K562 (cell line): ENCODE results near the gene GUK1. TPM values are rescaled to one million over a fixed set of nuclear protein-coding genes. Genes with fewer than 3 reads are reported as not detected.

ENCODE experiments used
- ARID4B ChIP-seq: sonication (generic); formaldehyde crosslinking; IDR thresholded peaks from 2 replicates; pipeline ENCODE4 v1.8.0; 2022; ENCODE audit warnings: mild to moderate bottlenecking, missing genetic modification reagents
- CBX1 ChIP-seq: sonication (generic); IDR thresholded peaks from 2 replicates; pipeline ENCODE4 v1.6.1; 2016; ENCODE audit warnings: antibody characterized with exemption, low read depth, mild to moderate bottlenecking
- CEBPG ChIP-seq, 3 experiments: fragments of 200-800 bp in 1 of 3; sonication (Bioruptor generic) in 1 of 3; sonication (generic) in 1 of 3; formaldehyde crosslinking in 1 of 3; IDR thresholded peaks in 2 of 3; conservative IDR thresholded peaks in 1 of 3; 2 replicates each; pipeline versions ENCODE4 v1.6.1 to v1.8.0; 2016 to 2022; ENCODE audit warnings: missing compliant biosample characterization in 2 of 3, missing genetic modification characterization in 2 of 3, mild to moderate bottlenecking in 1 of 3, missing genetic modification reagents in 1 of 3
- DACH1 ChIP-seq: fragments of 450-650 bp; IDR thresholded peaks from 2 replicates; pipeline ENCODE4 v1.6.1; 2018; ENCODE audit not compliant: partially characterized antibody
- E2F3 ChIP-seq: fragments of 250-450 bp; sonication (Bioruptor Pico); IDR thresholded peaks from 2 replicates; pipeline ENCODE4 v1.4.0; 2020; ENCODE audit warnings: mild to moderate bottlenecking
- ELF1 ChIP-seq: fragments of 200-800 bp; sonication (Bioruptor generic); IDR thresholded peaks from 2 replicates; pipeline ENCODE4 v1.6.1; 2016; ENCODE audit warnings: missing genetic modification characterization, missing compliant biosample characterization
- ELK3 ChIP-seq: fragments of 450-650 bp; formaldehyde crosslinking; IDR thresholded peaks from 2 replicates; pipeline ENCODE4 v1.4.0; 2020; ENCODE audit warnings: mild to moderate bottlenecking
- HMG20B ChIP-seq: fragments of 250-450 bp; sonication (Bioruptor Pico); IDR thresholded peaks from 2 replicates; pipeline ENCODE4 v1.5.0; 2021; ENCODE audit warnings: mild to moderate bottlenecking
- MAX ChIP-seq: sonication (generic); formaldehyde crosslinking; IDR thresholded peaks from 2 replicates; pipeline ENCODE4 v1.9.0; 2022; ENCODE audit warnings: mild to moderate bottlenecking, missing genetic modification reagents
- NBN ChIP-seq: fragments of 450-650 bp; IDR thresholded peaks from 2 replicates; pipeline ENCODE4 v1.6.1; 2016; ENCODE audit warnings: low read depth, mild to moderate bottlenecking
- POLR2A ChIP-seq: fragments of 450-650 bp; conservative IDR thresholded peaks from 2 replicates; pipeline ENCODE4 v1.6.1; 2016
- PTBP1 ChIP-seq: fragments of 200-400 bp; formaldehyde crosslinking; IDR thresholded peaks from 2 replicates; pipeline ENCODE4 v1.6.1; 2017; ENCODE audit warnings: low read depth, low read length
- RBBP5 ChIP-seq: fragments of 200-600 bp; sonication (generic); IDR thresholded peaks from 2 replicates; pipeline ENCODE4 v1.6.1; 2012; ENCODE audit warnings: borderline replicate concordance, mild to moderate bottlenecking, low read length, control low read depth, inconsistent platforms; ENCODE audit not compliant: insufficient read depth, poor library complexity, severe bottlenecking
- SRSF7 ChIP-seq: fragments of 200-400 bp; formaldehyde crosslinking; optimal IDR thresholded peaks from 2 replicates; pipeline ENCODE3; 2017; ENCODE audit warnings: mild to moderate bottlenecking, low read depth, low read length
- ZBED1 ChIP-seq: IDR thresholded peaks from 2 replicates; pipeline ENCODE4 v1.6.1; 2014
- ZHX1 ChIP-seq: fragments of 150-350 bp; conservative IDR thresholded peaks from 2 replicates; pipeline ENCODE4 v1.6.1; 2014; ENCODE audit warnings: low read length
- ZNF57 ChIP-seq: fragments of 450-650 bp; formaldehyde crosslinking; IDR thresholded peaks from 2 replicates; pipeline ENCODE4 v1.4.0; 2020; ENCODE audit warnings: mild to moderate bottlenecking, moderate library complexity
- polyA plus RNA-seq, 8 experiments: library from polyadenylated mRNA; depleted of rRNA in 4 of 8; stranded (reverse) in 5 of 8; unstranded in 3 of 8; fragments of >200 nt; fragmentation: Nextera tagmentation in 2 of 8; fragmentation: Illumina TruSeq in 1 of 8; extraction: Ambion mirVana in 2 of 8; extraction: Trizol in 1 of 8; gene quantifications; 2 replicates each; pipeline versions ENCODE4 v1.2.1 to v1.2.3, GENCODE V29; 2011 to 2014; ENCODE audit warnings: inconsistent platforms in 1 of 8, missing spikeins in 1 of 8
- total RNA-seq, 7 experiments: library from RNA; depleted of rRNA in 6 of 7; stranded (reverse); fragments of >200 nt in 6 of 7; fragmentation: Illumina TruSeq in 2 of 7; extraction: Trizol in 2 of 7; gene quantifications; 2 replicates each; pipeline versions ENCODE4 v1.2.1 to v1.2.3, GENCODE V29; 2011 to 2021; ENCODE audit warnings: low replicate concordance in 1 of 7

Gene GUK1
- total and polyA plus RNA-seq, 9 of the 15 experiments (the other 6 are each of a cell fraction or from before 2014, with no cell fraction given) = 7.0 to 331 (median 132) TPM

GRCh38 chr1:228165372-228166169 lies 25.5 kb downstream of the GUK1 start, which contains the start of gene IBA57 (continued):
- peak; percentile 90 for TF ChIP-seq ARID4B (CRISPR knock-in tag)
- TF ChIP-seq NBN = peak; percentile 83; the same call in 1 of the 2 replicates
- no peak for TF ChIP-seq HMG20B
- no peak; the same call in 1 of the 2 replicates for TF ChIP-seq CEBPG (CRISPR knock-in tag; IDR thresholded peaks at IDR 0.05)
- TF ChIP-seq CEBPG (tag; conservative IDR thresholded peaks at IDR 0.05 in 1 of 2, IDR thresholded peaks at IDR 0.05 in 1 of 2) = no peak
- peak; percentile 94 for TF ChIP-seq CBX1
- no peak for TF ChIP-seq ZNF57 (CRISPR knock-in tag)
- peak; percentile 95 for TF ChIP-seq RBBP5
- no peak for TF ChIP-seq DACH1
- TF ChIP-seq PTBP1 = no peak
- TF ChIP-seq ELK3 (CRISPR knock-in tag) = no peak
- TF ChIP-seq ZBED1 = peak; percentile 58; the same call in 1 of the 2 replicates
- TF ChIP-seq E2F3 (CRISPR knock-in tag) = peak; percentile 92
- TF ChIP-seq ELF1 (tag) = peak; percentile 99
- TF ChIP-seq POLR2A = peak; percentile 75; the same call in 1 of the 2 replicates
- TF ChIP-seq ZHX1 = peak; percentile 78; the same call in 1 of the 2 replicates
- TF ChIP-seq MAX (CRISPR knock-in tag) = peak; percentile 94
- no peak for TF ChIP-seq SRSF7
